HG03139 (cell line): ENCODE results near the gene ZNF408.

Experiments
- ATAC-seq: cut with Tn5 transposase; IDR thresholded peaks from one replicate; pipeline ENCODE4 v1.9.1; 2021; ENCODE audit not compliant: unreplicated experiment

The ZNF408 gene

GRCh38 chr11:46675949-46676348, 24.9 kb upstream of the ZNF408 start:
- ATAC-seq, result no peak

- ATAC-seq, result no peak
Measured at GRCh38 chr11:46676436-46677158, 24.2 kb upstream of the ZNF408 start.

- no peak for ATAC-seq
Measured at GRCh38 chr11:46677169-46677568, 23.7 kb upstream of the ZNF408 start.

GRCh38 chr11:46677991-46678740, 22.7 kb upstream of the ZNF408 start:
- ATAC-seq, result no peak

- no peak for ATAC-seq
Measured at GRCh38 chr11:46678741-46679130, 22.1 kb upstream of the ZNF408 start.

GRCh38 chr11:46679241-46680163, 21.3 kb upstream of the ZNF408 start:
- no peak for ATAC-seq

GRCh38 chr11:46680164-46680760, 20.6 kb upstream of the ZNF408 start:
- ATAC-seq, result no peak

GRCh38 chr11:46680815-46681214, 20.0 kb upstream of the ZNF408 start:
- ATAC-seq, result no peak

- no peak for ATAC-seq
Measured at GRCh38 chr11:46681814-46682213, 19.0 kb upstream of the ZNF408 start.

- ATAC-seq, result no peak
Measured at GRCh38 chr11:46682773-46683752, 17.8 kb upstream of the ZNF408 start.

GRCh38 chr11:46684367-46684766, 16.5 kb upstream of the ZNF408 start:
- no peak for ATAC-seq

- ATAC-seq, result no peak
Measured at GRCh38 chr11:46686886-46687795, 13.7 kb upstream of the ZNF408 start.

GRCh38 chr11:46690702-46691101, 10.1 kb upstream of the ZNF408 start:
- ATAC-seq, result no peak

- ATAC-seq, result no peak
Measured at GRCh38 chr11:46692450-46692849, 8.4 kb upstream of the ZNF408 start.

GRCh38 chr11:46693597-46694012, 7.2 kb upstream of the ZNF408 start:
- ATAC-seq, result no peak

GRCh38 chr11:46694072-46694471, 6.8 kb upstream of the ZNF408 start:
- ATAC-seq, result no peak

- no peak for ATAC-seq
Measured at GRCh38 chr11:46694607-46695006, 6.2 kb upstream of the ZNF408 start.

- no peak for ATAC-seq
Measured at GRCh38 chr11:46695345-46696211, 5.3 kb upstream of the ZNF408 start.
